ENCODE data around the gene KMT2D.

DNA sequence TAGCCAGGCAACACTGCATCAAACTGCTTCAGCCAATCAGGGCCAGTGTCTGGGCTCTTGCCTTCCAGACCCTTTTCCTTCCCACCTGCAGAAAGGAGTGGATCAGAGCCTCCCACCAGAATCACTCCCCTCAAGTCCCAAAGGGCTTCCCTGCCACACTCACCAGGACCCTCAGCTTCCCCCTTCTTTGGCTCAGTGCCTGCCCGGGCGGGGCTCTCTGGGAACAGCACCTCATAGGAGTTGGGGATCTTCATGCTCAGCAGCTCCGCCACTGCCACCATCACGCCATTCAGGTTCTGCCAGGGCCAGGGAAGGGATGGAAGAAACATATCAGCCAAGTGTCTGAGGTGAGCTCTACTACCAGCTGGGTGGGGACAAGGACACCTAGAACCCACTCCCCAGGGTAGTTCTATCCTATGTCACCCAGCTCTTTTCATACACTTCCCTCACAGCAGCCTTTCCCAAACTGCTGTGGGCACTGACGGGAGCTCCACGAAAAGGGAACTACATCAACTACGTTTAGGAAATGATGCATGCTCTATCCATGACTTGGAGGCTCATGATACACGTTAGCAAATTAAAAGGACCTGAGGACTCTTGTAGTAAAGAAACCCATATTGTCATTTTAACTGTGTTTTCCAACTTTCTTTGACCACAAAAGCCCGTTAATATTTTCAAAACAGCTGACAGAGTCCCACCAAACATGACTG lies 32.6 kb downstream of the KMT2D start:
- TF ChIP-seq CTCF (IDR thresholded peaks at IDR 0.05) (no peak), EZH2 (IDR thresholded peaks at IDR 0.05) (no peak), EZH2phosphoT487 (IDR thresholded peaks at IDR 0.05) (no peak)
